Measurements from ENCODE around the gene COTL1.

Gene COTL1

GRCh38 chr16:84594725-84595038 is 23.2 kb downstream of the COTL1 start:
- no peak for DNase-seq

DNA sequence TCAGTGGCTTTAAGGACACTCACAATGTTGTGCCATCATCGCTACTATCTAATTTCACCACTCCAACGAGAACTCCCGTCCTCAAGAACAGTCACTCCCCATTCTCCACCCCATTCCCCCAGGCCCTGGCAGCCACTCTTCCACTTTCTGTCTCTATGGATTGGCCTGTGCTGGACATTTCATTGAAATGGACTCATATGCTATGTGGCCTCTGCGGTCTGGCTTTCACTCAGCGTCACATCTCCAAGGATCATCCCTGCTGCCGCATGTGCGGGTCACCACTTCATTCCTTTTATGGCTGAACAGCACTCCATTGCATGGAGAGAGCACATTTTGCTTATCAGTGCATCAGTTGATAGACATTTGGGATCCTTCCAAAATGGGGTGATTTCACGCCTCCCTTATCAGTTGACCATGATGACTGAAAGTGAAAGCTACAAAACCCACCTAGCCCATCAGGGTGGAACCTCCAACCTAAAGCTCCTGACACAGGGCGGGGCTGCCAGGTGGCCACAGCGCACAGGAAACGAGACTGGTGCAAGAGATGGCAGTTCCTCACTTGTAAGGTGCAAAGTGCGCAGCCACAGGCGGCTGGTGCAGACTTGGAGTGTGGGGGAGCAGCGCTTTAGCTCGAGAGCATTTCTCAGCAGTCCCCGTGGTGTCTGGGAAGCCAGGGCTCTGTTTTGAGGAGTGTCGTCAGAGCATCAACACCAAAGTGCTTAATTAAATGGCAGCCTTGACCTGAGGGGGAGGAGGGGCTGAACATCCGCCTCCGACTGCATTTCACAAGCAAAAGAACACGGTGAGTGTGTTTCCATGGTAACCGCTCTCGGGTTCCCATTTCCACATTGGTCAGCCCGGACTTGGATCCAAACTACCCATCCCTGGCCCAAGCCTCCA is 23.8 kb downstream of the COTL1 start:
- peak; percentile 85 for DNase-seq

DNA sequence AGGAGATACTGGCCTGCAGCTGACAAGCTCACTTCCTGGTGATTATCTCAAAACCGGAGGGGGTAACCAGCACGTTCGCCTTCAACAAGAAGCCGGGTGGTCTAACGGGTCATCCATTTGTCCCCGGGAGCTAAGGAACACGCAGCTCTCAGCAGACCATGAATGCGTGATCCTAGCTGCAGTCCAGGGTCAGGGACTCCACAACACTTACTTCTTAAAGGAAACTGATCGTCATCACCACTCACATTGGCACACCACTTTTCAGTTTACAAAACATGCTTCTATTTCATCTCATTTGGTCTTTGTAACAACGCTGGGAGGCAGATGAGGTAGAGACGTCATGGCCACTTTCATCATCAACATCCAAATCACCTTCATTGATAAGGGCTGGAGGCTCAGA is 25.2 kb downstream of the COTL1 start:
- no peak for DNase-seq

- DNase-seq: no peak
Observed at GRCh38 chr16:84589975-84590719, 27.7 kb downstream of the COTL1 start.

DNA sequence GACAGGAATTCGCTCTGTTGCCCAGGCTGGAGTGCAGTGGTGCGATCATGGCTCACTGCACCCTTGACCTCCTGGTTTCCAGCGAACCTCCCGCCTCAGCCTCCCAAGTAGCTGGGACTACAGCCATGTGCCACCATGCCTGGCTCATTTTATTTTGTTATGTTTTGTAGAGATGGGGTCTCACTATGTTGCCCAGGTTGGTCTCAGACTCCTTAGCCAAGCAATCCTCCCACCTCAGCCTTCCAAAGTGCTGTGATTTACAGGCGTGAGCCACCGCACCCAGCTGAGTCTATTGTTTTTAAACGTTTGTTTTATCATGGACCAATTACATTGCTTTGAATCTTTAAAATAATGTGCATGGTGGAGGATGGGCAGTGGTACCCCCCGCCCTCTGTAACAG is 28.9 kb downstream of the COTL1 start:
- DNase-seq: no peak

- DNase-seq: no peak
Observed at GRCh38 chr16:84585886-84586285, 32.0 kb downstream of the COTL1 start.

GRCh38 chr16:84585467-84585866 is 32.4 kb downstream of the COTL1 start:
- no peak for DNase-seq

DNA sequence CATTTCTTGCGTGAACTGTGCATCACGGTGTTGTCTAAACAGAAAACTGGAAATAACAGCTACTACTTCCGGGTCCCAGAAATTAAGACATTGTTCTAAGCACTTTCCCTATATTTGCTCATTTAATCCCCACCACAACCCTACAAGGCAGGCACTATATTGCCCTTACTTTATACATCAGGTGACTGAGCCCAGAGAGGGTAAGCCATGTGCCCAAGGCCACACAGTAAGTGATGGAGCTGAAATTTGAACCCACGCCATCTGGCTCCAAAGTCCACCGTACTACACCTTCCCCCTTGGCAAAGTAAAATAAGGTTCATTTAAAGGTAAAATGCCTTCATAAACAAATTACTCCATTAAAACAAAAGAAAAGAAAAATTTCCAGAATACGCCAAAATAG is 33.2 kb downstream of the COTL1 start:
- DNase-seq: no peak

DNA sequence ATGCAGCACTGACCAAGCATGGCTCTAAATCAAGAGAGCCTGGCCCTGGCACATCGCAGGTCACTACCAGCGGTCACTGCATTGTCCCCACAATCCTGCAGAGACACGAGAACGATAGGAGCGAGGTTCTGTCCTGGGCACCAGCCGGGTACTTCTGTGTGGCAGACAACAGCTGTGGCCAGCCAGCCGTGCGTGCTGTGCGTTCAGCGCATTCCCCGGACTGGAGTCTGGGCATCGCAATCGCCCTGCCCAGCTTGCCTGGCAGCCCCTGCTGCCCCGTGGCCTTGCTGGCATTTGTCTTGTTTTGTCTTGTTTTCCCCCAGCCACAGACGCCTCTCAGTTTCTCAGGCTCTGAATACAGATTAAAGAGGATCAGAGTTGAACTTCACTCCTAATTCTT is 33.9 kb downstream of the COTL1 start:
- DNase-seq: no peak

GRCh38 chr16:84582958-84583516 is 34.8 kb downstream of the COTL1 start:
- DNase-seq: no peak

GRCh38 chr16:84581158-84581557 is 36.7 kb downstream of the COTL1 start:
- DNase-seq: no peak

GRCh38 chr16:84579936-84580335 is 37.9 kb downstream of the COTL1 start:
- no peak for DNase-seq

- no peak for DNase-seq
Observed at GRCh38 chr16:84578538-84579126, 39.2 kb downstream of the COTL1 start.

GRCh38 chr16:84577034-84577803 is 40.7 kb downstream of the COTL1 start:
- no peak for DNase-seq

- no peak for DNase-seq
Observed at GRCh38 chr16:84575914-84576313, 42.0 kb downstream of the COTL1 start.

DNA sequence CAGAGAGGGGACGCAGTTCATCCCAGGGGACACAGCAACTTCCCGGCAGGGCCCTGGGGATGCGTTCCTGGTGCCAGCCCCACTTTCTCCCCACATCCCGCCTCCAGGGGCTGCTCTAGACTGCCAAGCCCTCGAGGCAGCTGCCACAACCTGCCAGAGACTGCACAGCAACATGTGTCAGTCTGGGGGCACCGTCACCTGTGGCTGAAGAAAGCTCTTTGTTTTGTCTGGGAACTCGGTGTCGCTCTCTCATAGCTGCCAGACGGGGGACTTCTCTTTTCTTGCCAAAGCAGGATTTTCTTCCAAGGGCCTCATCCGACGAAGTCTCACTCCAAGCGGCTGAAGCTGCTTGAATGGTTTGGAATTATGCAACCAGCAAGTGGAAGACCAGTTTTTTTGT is 43.7 kb downstream of the COTL1 start:
- DNase-seq: no peak

- DNase-seq: no peak
Observed at GRCh38 chr16:84572096-84572495, 45.8 kb downstream of the COTL1 start.

GRCh38 chr16:84571506-84571905 is 46.4 kb downstream of the COTL1 start:
- no peak for DNase-seq

DNA sequence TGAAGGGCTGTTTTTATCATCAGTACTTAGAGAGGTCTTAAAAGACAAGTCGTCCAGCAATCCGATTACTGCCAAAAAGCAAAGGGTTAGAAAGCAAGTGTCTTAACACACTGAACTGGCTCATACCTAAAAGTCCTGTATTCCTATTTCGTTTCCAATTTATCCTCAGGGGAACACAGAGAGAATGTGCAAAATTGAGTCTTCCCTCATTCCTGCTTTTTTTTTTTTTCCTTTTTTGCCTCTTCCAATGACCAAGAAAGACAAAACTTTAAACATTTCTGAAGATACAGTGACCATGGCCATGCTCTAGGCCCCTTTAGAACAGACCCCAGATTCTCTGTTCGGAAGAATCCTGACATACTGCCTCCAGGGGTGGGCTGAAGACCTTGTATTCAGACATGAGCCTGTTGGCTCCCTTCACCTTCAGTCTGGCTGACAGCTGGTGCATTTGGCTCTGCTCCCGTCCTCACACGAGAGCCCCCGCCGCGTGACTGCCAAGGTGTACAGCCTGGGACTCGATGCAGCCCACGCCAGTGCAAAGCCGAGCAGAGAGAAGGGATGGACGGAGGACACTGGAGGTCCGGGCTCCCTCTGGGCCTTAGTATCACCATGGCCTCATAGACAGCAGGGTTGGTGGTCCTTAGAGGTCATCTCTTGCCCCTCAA is 47.0 kb downstream of the COTL1 start:
- DNase-seq: no peak

GRCh38 chr16:84569382-84569987 is 48.4 kb downstream of the COTL1 start:
- no peak for DNase-seq

DNA sequence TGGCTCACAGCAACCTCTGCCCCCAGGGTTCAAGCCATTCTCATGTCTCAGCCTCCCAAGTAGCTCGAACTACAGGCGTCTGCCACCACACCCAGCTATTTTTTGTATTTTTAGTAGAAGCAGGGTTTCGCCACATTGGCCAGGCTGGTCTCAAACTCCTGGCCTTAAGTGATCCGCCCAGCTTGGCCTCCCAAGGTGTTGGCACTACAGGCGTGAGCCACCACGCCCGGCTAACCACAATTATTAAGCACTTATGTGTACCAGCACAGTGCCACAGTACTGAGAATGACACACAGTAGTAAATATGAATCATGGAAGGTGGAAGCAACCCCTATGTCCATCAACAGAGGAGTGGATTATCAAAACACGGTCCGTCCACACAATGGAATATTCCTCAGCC is 49.8 kb downstream of the COTL1 start:
- no peak for DNase-seq

All from activated CD8-positive, alpha-beta memory T cell treated with anti-CD3 and anti-CD28 coated beads, Interleukin-2, amount 50 U/mL, for 48 hours (primary cell).